ENCODE data around the gene RAP1A.

Gene RAP1A

DNA sequence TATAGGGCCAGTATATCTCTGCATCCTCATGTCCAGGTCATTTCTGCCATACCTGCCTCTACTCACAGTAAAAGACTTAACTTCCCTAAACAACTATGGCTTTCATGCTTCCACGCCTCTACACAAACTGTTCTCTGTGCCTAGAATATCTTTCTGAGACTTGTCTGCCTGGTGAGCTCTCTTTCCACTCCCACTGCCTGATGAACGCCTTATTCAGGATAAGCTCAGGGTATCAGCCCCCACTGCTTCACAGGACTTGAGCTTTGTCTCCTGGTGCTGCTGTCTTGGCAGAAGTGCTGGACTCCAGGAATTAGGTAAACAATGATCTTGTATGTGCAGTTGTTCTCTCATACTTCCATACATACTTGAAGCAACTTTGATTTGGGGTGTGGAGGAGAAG is 131.3 kb downstream of the RAP1A start:
- in situ Hi-C loops (cut with HindIII; ENCODE audit: low sequenced_read_pairs): no loop called here

DNA sequence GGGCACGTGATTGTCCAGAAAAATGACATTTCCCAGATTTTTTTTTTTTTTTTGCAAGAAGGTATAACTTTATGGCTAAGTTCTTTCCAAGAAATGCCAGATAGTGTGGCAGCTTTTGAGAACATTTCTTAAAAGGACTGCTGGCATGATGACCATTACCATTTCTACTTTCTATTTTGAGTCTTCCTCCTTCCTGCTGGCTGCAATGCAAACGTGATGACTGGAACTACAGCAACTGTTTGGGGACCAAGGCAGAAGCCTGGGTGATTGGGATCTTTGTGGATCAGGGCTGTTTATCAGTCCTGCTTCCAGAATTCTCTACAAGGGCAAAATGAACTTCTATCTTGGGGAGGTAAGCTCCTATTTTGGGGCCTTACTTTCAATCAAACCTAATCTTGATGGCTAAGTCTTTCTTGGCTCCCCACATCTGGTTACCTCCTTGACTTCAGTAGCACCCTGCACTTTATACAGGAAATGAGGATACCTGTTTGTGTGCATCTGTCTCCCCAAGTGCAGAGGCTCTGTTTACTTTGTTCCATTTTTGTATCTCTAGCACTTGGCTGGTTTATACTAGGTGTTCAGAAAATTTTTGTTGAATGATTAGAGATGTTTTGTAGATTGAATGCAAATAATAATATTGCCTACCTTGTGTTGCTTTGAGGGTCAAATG is 132.5 kb downstream of the RAP1A start:
- in situ Hi-C loops (cut with HindIII; ENCODE audit: low sequenced_read_pairs): no loop called here

DNA sequence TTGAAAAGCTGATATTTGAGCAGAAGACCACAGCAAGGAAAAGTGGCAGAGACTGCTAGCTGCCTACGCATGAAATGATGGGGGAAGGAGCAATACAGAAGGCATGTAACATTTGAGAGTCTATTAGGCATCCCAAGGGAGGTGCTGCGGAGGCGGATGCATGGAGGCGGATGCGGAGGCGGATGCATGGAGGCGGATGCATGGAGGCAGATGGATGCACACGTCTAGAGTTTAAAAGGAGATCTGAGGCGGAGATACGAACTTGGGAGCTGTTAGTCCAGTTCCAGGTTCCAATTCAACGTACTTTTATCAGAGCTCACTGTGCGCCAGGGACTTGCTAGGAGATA is 135.4 kb downstream of the RAP1A start:
- in situ Hi-C loops (cut with HindIII; ENCODE audit: low sequenced_read_pairs): no loop called here

DNA sequence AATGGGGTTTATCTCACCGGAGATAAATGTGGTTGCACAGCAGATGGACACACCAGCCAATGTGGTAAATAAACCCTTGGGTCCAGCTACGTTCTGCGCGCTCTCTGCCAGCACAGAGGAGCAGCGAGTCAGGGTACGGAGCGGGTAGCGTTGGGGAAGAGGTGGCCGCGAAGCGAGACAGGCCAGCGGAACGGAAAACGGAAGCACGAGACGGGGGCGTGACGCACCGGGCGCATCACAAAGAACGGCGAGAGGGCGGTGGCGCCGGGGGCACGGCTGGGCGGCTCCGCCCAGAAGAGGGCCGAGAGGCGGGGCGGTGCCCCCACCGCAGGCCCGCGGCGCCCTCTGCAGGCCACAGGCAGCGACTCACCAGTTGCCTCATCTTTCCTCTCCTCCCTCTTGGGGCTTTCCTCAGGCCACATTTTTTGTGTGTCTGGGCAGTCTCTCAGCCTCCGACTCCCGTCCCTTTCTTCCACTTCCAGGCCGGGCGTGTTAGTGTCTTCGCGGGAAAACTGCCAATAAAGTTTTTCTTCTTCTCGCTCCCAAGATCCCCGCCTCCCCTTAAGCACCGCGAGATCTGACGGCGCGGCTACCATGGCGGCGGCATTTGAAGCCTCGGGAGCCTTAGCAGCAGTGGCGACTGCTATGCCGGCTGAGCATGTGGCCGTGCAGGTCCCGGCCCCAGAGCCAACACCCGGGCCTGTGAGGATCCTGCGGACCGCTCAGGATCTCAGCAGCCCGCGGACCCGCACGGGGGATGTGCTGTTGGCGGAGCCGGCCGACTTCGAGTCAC is 135.9 kb downstream of the RAP1A start, which contains the start of gene DDX20:
Gene DDX20, plus strand, starts transcription at position 571 of the 793 bp plus-strand sequence. Its CDS starts 24 bp downstream, at position 595.
- in situ Hi-C loops (cut with HindIII; ENCODE audit: low sequenced_read_pairs): no loop called here

DNA sequence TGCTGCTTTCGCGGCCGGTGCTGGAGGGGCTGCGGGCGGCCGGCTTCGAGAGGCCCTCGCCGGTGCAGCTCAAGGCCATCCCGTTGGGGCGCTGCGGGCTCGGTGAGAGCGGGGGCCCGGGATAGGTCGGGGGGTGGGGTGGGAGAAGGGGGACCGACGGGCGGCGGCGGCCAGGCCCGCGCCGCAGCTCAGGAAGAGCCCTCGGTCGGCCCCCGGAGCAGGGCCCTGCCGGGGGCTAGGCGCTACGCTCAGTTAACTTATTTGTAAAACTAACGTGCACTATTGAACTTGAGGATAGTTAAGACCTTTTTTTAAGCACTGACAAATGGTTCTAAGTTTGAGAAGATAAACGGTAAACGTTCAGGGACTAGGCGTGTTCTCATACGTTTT is 136.5 kb downstream of the RAP1A start:
- in situ Hi-C loops (cut with HindIII; ENCODE audit: low sequenced_read_pairs): no loop called here

DNA sequence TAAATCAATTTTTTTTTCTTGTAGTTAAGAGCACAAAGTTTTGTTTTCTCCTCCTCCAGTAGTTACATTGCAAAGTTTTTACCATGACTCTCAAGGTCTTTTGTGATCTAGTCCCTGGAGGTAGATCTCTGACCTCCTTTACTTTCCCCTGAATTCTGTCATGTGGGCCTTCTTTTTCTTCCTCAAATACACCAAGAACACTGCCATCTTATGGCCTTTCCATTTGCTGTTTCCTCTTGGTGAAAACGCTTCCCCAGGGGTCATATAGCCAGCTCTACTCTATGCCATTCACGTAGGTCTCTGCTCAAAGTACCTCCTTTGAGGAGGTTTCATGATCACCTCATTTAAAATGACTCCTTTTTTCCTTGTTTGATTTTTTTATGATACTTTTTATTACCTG is 138.8 kb downstream of the RAP1A start:
- in situ Hi-C loops (cut with HindIII; ENCODE audit: low sequenced_read_pairs): no loop called here

DNA sequence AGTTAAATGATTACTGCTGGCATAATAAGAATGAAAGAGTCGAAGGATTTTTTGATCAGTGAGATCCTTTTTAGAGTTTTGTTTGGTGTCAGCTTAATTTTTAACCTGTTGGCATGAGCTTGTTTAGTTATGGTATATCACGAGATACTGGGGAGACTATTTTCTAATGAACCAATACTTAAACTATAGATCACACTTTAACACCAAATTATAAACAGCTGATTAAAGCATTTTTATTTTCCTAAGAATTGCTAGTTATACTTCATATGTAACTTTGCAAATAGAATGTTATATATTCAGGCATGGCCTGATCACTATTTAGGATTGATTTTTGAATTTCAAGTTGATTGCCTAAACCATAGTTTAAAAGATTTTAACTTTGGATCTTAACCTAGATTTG is 142.1 kb downstream of the RAP1A start:
- in situ Hi-C loops (cut with HindIII; ENCODE audit: low sequenced_read_pairs): no loop called here

DNA sequence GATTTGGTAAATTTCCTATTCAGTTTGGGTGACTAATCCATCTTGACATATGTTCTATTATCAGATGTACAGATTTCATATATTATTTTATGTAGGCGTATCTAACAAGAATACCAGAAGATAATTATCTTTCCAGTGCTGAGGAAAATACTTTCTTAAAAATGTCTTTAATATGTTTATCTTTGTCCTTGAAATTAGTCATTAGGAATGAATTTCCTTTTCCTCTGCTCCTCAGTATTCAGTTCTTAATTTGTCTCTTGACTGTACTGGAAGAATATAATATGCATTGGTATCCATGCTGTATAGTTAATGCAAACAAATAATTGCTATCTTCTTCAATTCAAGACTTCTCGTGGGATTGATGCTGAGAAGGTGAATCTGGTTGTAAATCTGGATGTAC is 142.7 kb downstream of the RAP1A start:
- in situ Hi-C loops (cut with HindIII; ENCODE audit: low sequenced_read_pairs): no loop called here

Data from endothelial cell of hepatic sinusoid (primary cell).